GM12873 (cell line): ENCODE results near the gene PECR.

Source experiments
- TF ChIP-seq, protein P1 (sequence below): IDR thresholded peaks from 2 replicates; pipeline ENCODE4 v1.5.1; 2012; ENCODE audit warnings: low read depth, mild to moderate bottlenecking, moderate library complexity, low read length, control low read depth; ENCODE audit not compliant: insufficient read depth; ENCODE audit errors: missing control alignments

The PECR gene

DNA sequence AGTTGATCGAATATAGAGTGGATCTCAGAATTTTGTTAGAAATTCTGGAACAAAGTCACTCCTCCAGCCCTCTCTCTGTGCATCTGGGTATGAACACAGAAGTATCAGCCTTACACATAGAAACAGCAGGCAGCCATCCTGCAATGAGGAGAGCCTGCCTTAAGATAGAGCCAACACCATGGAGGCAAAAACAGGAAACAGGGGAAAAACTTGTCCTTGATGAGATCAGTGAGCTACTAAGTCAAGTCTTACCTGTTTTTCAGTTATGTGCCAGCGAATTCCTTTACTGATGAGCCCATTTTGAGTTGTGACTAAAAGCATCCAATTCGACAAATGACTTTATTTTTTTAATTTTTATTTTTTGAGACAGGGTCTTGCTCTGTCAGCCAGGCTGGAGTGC lies 41.7 kb downstream of the PECR start:
- TF ChIP-seq, protein P1, sequence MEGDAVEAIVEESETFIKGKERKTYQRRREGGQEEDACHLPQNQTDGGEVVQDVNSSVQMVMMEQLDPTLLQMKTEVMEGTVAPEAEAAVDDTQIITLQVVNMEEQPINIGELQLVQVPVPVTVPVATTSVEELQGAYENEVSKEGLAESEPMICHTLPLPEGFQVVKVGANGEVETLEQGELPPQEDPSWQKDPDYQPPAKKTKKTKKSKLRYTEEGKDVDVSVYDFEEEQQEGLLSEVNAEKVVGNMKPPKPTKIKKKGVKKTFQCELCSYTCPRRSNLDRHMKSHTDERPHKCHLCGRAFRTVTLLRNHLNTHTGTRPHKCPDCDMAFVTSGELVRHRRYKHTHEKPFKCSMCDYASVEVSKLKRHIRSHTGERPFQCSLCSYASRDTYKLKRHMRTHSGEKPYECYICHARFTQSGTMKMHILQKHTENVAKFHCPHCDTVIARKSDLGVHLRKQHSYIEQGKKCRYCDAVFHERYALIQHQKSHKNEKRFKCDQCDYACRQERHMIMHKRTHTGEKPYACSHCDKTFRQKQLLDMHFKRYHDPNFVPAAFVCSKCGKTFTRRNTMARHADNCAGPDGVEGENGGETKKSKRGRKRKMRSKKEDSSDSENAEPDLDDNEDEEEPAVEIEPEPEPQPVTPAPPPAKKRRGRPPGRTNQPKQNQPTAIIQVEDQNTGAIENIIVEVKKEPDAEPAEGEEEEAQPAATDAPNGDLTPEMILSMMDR = no peak

DNA sequence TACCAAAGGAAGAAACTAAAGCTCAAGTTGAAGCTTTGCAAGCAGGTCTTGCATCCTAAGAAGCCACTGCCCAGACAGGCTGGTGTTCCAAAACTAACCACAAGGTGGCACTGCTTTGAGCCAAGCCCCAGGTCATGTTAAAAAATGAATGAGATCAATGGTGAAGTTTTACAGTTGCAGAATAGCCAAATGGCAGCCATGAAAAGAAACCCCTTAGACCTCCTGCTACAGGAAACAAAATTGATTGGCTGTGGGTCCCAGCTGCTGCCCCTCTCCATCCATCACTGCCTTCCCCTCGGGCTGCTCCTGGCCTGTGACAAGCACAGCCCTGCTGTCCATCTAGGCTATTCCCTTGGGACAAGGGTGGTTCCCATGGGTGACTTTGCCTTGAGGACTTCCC lies 47.5 kb downstream of the PECR start:
- TF ChIP-seq, protein P1 = peak; percentile 93

DNA sequence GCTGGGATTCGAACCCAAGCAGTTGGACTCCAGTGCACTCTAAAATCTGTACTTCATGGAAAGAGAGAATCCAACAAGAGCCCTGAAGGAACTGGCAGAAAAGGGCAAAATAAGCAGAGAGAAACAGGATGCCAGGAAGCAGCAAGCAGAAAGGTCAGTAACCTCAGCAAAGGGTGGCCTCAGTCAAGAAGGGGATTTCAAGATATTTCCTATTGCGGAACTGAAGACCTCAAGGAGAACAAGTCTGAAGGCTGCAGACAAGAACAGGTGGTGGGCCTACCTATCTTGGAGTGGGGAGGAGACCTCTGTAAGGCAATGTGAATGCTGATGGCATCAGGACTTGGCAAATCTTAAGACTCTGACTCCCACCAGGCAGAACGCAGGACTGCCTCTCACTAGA lies 48.2 kb downstream of the PECR start:
- TF ChIP-seq, protein P1 = no peak

DNA sequence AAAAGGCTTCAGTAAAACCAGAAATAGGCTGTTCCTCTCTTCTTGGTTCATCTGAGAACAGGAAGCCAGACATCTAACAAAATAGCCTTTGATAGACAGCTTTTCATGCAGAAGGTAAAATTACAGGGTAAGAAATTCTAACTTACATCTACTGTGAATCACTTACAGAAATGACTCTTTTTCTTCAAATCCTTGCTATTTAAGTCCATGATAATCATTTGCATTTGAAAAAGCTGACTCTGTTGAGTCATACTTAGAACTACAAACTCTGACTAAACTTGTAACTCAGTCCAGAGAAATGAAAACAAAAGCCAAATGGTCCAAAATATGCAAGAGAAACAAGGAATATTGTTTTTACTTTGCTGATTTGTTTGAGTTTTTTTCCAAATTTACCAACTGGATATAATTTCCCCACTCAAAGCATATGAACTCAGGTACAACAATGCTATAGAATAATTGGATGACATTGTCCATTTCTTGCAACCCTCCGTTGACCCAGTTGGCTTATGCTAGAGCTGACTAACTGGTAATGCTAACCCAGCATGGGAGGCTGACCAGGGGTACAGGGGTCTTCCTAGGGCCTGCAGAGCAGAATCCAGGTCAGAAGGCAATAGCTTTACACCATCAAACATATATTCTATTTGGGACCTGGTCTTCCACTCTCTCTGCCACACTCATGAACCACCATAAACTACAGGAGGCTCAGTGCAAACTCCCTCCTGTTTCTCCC lies 49.5 kb downstream of the PECR start:
- TF ChIP-seq, protein P1 = no peak

GRCh38 chr2:216030216-216030615 lies 51.4 kb downstream of the PECR start:
- TF ChIP-seq, protein P1 = no peak

DNA sequence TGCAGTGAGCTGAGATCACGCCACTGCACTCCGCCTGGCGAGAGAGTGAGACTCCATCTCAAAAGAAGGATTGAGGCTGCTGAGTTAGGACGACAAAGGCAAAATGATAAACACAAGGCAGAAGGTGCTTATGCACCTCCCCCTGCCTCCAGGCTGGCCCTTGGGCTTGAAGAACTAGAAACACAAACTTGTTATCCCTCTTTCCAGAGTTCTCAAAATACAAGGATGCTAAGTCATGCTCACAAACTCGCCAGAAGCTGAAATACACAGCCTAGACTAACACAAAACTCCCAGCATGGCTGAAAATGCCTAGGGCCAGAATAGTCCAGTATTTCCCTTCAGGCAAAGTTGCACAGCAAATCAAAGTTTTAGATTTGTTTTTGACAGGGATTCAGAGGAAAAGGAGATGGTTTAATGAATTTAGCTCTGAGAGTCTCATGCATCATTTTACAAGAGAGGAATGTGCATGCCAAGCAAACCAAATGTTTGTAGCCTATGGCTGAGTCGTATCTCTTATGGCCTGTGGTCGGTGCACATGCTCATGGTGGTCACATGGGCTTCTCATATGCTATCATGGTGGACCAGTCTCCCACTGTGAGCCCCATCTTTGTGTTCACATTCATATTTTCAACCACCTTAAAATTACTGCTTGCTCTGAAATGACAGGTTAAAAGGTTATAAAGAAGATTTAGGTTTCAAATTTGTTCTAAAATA lies 52.0 kb downstream of the PECR start:
- TF ChIP-seq, protein P1 = no peak

- TF ChIP-seq, protein P1 = no peak
Measured at GRCh38 chr2:216024779-216025336, 56.8 kb downstream of the PECR start.
